H1 (cell line): Measurements from ENCODE around the gene PACSIN2. TPM values are rescaled to one million over a fixed set of nuclear protein-coding genes. Genes with fewer than 3 reads are reported as not detected.

Source experiments
- HDAC6 ChIP-seq: IDR thresholded peaks from one replicate; pipeline ENCODE4 v1.7.1; 2012; ENCODE audit warnings: low read depth, mild to moderate bottlenecking, inconsistent platforms, low read length, moderate library complexity
- JUN ChIP-seq: IDR thresholded peaks from 2 replicates; pipeline ENCODE4 v1.6.1; 2011; ENCODE audit warnings: low read depth, mild to moderate bottlenecking, improper control_type of control experiment, low read length
- JUND ChIP-seq: IDR thresholded peaks from 2 replicates; pipeline ENCODE4 v1.6.1; 2011; ENCODE audit warnings: mild to moderate bottlenecking, improper control_type of control experiment, low read length
- RAD21 ChIP-seq, 2 experiments: IDR thresholded peaks in 1 of 2; conservative IDR thresholded peaks in 1 of 2; 2 replicates each; pipeline ENCODE4 v1.6.1; 2011; ENCODE audit warnings: low read depth in 2 of 2, low read length in 2 of 2, improper control_type of control experiment in 1 of 2, inconsistent platforms in 1 of 2, mild to moderate bottlenecking in 1 of 2, moderate library complexity in 1 of 2
- SAP30 ChIP-seq: fragments of 300-600 bp; sonication (generic); IDR thresholded peaks from 2 replicates; pipeline ENCODE4 v1.7.1; 2012; ENCODE audit warnings: low read length, moderate library complexity, mild to moderate bottlenecking, inconsistent platforms; ENCODE audit not compliant: insufficient read depth, insufficient replicate concordance
- SP2 ChIP-seq: IDR thresholded peaks from 2 replicates; pipeline ENCODE4 v1.6.1; 2012; ENCODE audit warnings: mild to moderate bottlenecking, low read length, inconsistent platforms
- SUZ12 ChIP-seq: fragments of 200-600 bp; sonication (generic); IDR thresholded peaks from 2 replicates; pipeline ENCODE4 v1.6.1; 2012; ENCODE audit warnings: mild to moderate bottlenecking, inconsistent platforms, low read length, moderate library complexity, mixed read lengths
- polyA plus RNA-seq, 7 experiments: library from polyadenylated mRNA; depleted of rRNA in 3 of 7; stranded (reverse) in 5 of 7; unstranded in 2 of 7; fragments of >200 nt in 5 of 7; fragments of 200-250 nt in 2 of 7; gene quantifications; 1 replicate in 5 of 7; 2 replicates in 1 of 7; 4 replicates in 1 of 7; pipeline versions ENCODE4 v1.2.1 to v1.2.3, GENCODE V29; 2011 to 2013; ENCODE audit warnings: missing spikeins in 2 of 7, mixed read lengths in 2 of 7
- total RNA-seq: library from RNA; stranded (reverse); fragmentation: NEBNext Ultra II Directional; extraction: Animal tissue kit (Norgen Biotek cat#: 25700); gene quantifications from 2 replicates; pipeline ENCODE4 v1.2.1, GENCODE V29; 2021
- TF ChIP-seq, protein P1 (sequence below): fragments of 300-600 bp; sonication (generic); IDR thresholded peaks from 2 replicates; pipeline ENCODE4 v1.7.1; 2012; ENCODE audit warnings: low read length, moderate library complexity, mild to moderate bottlenecking, inconsistent platforms; ENCODE audit not compliant: insufficient replicate concordance
- TF ChIP-seq, protein P2 (sequence below): IDR thresholded peaks from 2 replicates; pipeline ENCODE4 v1.6.1; 2011; ENCODE audit warnings: low read length, improper control_type of control experiment

Gene PACSIN2
- total and polyA plus RNA-seq, 2 of the 8 experiments (the other 6 are each of a cell fraction or from before 2014, with no cell fraction given), result 44.8 to 64.2 TPM

DNA sequence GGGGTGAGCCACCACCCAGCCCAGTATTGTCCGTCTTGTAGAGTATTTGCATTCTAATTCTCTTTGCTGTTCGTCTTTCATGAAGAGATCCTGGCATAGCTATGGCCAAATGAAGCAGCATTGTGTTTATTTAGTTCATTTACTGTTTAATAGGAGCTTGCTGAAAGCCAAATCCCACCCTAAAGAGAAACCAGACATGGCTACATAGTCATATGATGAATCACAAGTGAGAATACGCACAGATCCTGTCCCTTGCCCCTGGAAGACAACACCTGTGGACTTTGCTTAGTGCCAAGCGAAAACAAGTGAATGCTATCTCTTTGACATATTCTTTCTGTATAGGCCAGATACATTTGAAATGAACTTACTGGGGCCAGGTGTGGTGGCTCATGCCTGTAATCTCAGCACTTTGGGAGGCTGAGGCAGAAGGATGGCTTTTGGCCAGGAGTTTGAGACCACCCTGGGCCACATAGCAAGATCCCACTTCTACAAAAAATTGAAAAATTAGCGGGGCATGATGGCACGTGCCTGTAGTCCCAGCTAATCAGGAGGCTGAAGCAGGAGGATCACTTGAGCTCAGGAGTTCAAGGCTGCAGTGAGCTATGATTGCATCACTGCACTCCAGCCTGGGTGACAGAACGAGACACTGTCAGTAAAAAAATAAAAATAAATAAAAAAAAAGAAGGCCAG is 152.8 kb downstream of the PACSIN2 start (continued):
- TF ChIP-seq, protein P1, sequence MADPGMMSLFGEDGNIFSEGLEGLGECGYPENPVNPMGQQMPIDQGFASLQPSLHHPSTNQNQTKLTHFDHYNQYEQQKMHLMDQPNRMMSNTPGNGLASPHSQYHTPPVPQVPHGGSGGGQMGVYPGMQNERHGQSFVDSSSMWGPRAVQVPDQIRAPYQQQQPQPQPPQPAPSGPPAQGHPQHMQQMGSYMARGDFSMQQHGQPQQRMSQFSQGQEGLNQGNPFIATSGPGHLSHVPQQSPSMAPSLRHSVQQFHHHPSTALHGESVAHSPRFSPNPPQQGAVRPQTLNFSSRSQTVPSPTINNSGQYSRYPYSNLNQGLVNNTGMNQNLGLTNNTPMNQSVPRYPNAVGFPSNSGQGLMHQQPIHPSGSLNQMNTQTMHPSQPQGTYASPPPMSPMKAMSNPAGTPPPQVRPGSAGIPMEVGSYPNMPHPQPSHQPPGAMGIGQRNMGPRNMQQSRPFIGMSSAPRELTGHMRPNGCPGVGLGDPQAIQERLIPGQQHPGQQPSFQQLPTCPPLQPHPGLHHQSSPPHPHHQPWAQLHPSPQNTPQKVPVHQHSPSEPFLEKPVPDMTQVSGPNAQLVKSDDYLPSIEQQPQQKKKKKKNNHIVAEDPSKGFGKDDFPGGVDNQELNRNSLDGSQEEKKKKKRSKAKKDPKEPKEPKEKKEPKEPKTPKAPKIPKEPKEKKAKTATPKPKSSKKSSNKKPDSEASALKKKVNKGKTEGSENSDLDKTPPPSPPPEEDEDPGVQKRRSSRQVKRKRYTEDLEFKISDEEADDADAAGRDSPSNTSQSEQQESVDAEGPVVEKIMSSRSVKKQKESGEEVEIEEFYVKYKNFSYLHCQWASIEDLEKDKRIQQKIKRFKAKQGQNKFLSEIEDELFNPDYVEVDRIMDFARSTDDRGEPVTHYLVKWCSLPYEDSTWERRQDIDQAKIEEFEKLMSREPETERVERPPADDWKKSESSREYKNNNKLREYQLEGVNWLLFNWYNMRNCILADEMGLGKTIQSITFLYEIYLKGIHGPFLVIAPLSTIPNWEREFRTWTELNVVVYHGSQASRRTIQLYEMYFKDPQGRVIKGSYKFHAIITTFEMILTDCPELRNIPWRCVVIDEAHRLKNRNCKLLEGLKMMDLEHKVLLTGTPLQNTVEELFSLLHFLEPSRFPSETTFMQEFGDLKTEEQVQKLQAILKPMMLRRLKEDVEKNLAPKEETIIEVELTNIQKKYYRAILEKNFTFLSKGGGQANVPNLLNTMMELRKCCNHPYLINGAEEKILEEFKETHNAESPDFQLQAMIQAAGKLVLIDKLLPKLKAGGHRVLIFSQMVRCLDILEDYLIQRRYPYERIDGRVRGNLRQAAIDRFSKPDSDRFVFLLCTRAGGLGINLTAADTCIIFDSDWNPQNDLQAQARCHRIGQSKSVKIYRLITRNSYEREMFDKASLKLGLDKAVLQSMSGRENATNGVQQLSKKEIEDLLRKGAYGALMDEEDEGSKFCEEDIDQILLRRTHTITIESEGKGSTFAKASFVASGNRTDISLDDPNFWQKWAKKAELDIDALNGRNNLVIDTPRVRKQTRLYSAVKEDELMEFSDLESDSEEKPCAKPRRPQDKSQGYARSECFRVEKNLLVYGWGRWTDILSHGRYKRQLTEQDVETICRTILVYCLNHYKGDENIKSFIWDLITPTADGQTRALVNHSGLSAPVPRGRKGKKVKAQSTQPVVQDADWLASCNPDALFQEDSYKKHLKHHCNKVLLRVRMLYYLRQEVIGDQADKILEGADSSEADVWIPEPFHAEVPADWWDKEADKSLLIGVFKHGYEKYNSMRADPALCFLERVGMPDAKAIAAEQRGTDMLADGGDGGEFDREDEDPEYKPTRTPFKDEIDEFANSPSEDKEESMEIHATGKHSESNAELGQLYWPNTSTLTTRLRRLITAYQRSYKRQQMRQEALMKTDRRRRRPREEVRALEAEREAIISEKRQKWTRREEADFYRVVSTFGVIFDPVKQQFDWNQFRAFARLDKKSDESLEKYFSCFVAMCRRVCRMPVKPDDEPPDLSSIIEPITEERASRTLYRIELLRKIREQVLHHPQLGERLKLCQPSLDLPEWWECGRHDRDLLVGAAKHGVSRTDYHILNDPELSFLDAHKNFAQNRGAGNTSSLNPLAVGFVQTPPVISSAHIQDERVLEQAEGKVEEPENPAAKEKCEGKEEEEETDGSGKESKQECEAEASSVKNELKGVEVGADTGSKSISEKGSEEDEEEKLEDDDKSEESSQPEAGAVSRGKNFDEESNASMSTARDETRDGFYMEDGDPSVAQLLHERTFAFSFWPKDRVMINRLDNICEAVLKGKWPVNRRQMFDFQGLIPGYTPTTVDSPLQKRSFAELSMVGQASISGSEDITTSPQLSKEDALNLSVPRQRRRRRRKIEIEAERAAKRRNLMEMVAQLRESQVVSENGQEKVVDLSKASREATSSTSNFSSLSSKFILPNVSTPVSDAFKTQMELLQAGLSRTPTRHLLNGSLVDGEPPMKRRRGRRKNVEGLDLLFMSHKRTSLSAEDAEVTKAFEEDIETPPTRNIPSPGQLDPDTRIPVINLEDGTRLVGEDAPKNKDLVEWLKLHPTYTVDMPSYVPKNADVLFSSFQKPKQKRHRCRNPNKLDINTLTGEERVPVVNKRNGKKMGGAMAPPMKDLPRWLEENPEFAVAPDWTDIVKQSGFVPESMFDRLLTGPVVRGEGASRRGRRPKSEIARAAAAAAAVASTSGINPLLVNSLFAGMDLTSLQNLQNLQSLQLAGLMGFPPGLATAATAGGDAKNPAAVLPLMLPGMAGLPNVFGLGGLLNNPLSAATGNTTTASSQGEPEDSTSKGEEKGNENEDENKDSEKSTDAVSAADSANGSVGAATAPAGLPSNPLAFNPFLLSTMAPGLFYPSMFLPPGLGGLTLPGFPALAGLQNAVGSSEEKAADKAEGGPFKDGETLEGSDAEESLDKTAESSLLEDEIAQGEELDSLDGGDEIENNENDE, result no peak
- TF ChIP-seq HDAC6, result no peak
- no peak for TF ChIP-seq SAP30
- TF ChIP-seq, protein P2, sequence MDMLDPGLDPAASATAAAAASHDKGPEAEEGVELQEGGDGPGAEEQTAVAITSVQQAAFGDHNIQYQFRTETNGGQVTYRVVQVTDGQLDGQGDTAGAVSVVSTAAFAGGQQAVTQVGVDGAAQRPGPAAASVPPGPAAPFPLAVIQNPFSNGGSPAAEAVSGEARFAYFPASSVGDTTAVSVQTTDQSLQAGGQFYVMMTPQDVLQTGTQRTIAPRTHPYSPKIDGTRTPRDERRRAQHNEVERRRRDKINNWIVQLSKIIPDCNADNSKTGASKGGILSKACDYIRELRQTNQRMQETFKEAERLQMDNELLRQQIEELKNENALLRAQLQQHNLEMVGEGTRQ, result no peak
- TF ChIP-seq JUND, result no peak
- TF ChIP-seq SP2, result no peak
- TF ChIP-seq JUN, result no peak
- TF ChIP-seq SUZ12, result no peak
- no peak for TF ChIP-seq RAD21 (IDR thresholded peaks at IDR 0.05 in 1 of 2, conservative IDR thresholded peaks at IDR 0.05 in 1 of 2; ENCODE audit: low read depth in 2 of 2, low read length in 2 of 2)
